Activated CD8-positive, alpha-beta T cell treated with anti-CD3 and anti-CD28 coated beads for 36 hours (primary cell): ENCODE data around the gene IL17RB. TPM values are rescaled to one million over a fixed set of nuclear protein-coding genes. Genes with fewer than 3 reads are reported as not detected.

Source experiments
- ATAC-seq: fragments of 200-7000 bp; cut with Tn5 transposase; one replicate; pipeline ENCODE4 v1.10.0; 2021; ENCODE audit warnings: mild to moderate bottlenecking, moderate library complexity
- CTCF ChIA-PET: fragments of 350-600 bp; sonication (Branson Sonifier 250); formaldehyde crosslinking; loops from one replicate; lab custom pipeline; 2021; ENCODE audit warnings: antibody characterized with exemption; lab: Charles Lee
- POLR2A ChIA-PET: fragments of 350-600 bp; sonication (Branson Sonifier 250); formaldehyde crosslinking; loops from one replicate; lab custom pipeline; 2021; ENCODE audit warnings: antibody characterized with exemption; lab: Charles Lee
- DNase-seq: peaks from one replicate; pipeline ENCODE4 v3.0.0-alpha.2; 2020
- H3K27ac Mint-ChIP-seq: one replicate; pipeline ENCODE4 v1.8.0; 2021; ENCODE audit warnings: mild to moderate bottlenecking, mixed read lengths
- H3K27me3 Mint-ChIP-seq: one replicate; pipeline ENCODE4 v1.8.0; 2021; ENCODE audit warnings: mixed read lengths
- H3K36me3 Mint-ChIP-seq: one replicate; pipeline ENCODE4 v1.8.0; 2021; ENCODE audit warnings: low read depth, mixed read lengths
- H3K4me1 Mint-ChIP-seq: one replicate; pipeline ENCODE4 v1.8.0; 2021; ENCODE audit warnings: low read depth, mixed read lengths
- H3K4me3 Mint-ChIP-seq: one replicate; pipeline ENCODE4 v1.8.0; 2021; ENCODE audit warnings: mild to moderate bottlenecking, moderate library complexity, mixed read lengths
- H3K9me3 Mint-ChIP-seq: one replicate; pipeline ENCODE4 v1.8.0; 2021; ENCODE audit warnings: mixed read lengths
- CTCF ChIP-seq: fragments of 200-600 bp; IDR thresholded peaks from one replicate; pipeline ENCODE4 v1.8.0; 2022; ENCODE audit warnings: antibody characterized with exemption, mild to moderate bottlenecking
- intact Hi-C: fragments of 100-400 bp; cut with micrococcal nuclease; formaldehyde crosslinking; loops from one replicate; pipeline ENCODE4 v1.10.0; 2022
- total RNA-seq, 2 experiments: library from RNA; stranded (reverse); gene quantifications; one replicate each; pipeline ENCODE4 v1.2.3, GENCODE V29; 2021

Gene IL17RB
- total RNA-seq, 2 experiments from 2014 or later, result not detected

GRCh38 chr3:53885239-53885638 lies 38.9 kb downstream of the IL17RB start:
- Mint-ChIP-seq H3K27me3 (no peaks in the 10 kb centered on the region), H3K9me3 (no peaks in the 10 kb centered on the region), H3K36me3 (peaks cover 33% of the 10 kb centered on the region), H3K4me1 (peaks cover 44% of the 10 kb centered on the region), H3K4me3 (no peak overlapping the region), H3K27ac (no peak overlapping the region)
- no peak for DNase-seq
- no peak for TF ChIP-seq CTCF
- intact Hi-C loops, result no loop called here
- no peak for ATAC-seq
- CTCF ChIA-PET, result no interaction called here
- POLR2A ChIA-PET, result no interaction called here

GRCh38 chr3:53887446-53887845 lies 41.1 kb downstream of the IL17RB start:
- ChIA-PET POLR2A (no interaction called here), CTCF (no interaction called here)
- peak overlapping the region; percentile 46 for H3K27ac Mint-ChIP-seq
- H3K9me3 Mint-ChIP-seq, result no peaks in the 10 kb centered on the region
- H3K27me3 Mint-ChIP-seq, result no peaks in the 10 kb centered on the region
- DNase-seq, result no peak
- no peak for TF ChIP-seq CTCF
- intact Hi-C loops, result no loop called here
- peaks cover 43% of the 10 kb centered on the region for H3K4me1 Mint-ChIP-seq
- no peak for ATAC-seq
- no peak overlapping the region for H3K4me3 Mint-ChIP-seq
- H3K36me3 Mint-ChIP-seq, result peaks cover 28% of the 10 kb centered on the region

- Mint-ChIP-seq H3K9me3 (no peaks in the 10 kb centered on the region), H3K36me3 (peaks cover 28% of the 10 kb centered on the region), H3K27ac (no peak overlapping the region), H3K4me1 (peaks cover 44% of the 10 kb centered on the region), H3K4me3 (no peak overlapping the region), H3K27me3 (no peaks in the 10 kb centered on the region)
- no peak for TF ChIP-seq CTCF
- ChIA-PET CTCF (no interaction called here), POLR2A (no interaction called here)
- intact Hi-C loops, result no loop called here
- no peak for DNase-seq
- ATAC-seq, result no peak
These were observed 41.9 kb downstream of the IL17RB start for GRCh38 chr3:53888232-53888631.

GRCh38 chr3:53890726-53891475 lies 44.5 kb downstream of the IL17RB start:
- DNase-seq, result peak; percentile 78
- Mint-ChIP-seq H3K36me3 (peaks cover 22% of the 10 kb centered on the region), H3K9me3 (no peaks in the 10 kb centered on the region), H3K4me1 (peaks cover 44% of the 10 kb centered on the region), H3K27me3 (peaks cover 1% of the 10 kb centered on the region), H3K4me3 (peak overlapping the region; percentile 87), H3K27ac (peak overlapping the region; percentile 92)
- peak; percentile 21 for ATAC-seq
- intact Hi-C loops, result no loop called here
- ChIA-PET CTCF (interaction anchor here (2.3 kb wide), 1 partner anchor 9 kb away, joined by 14 read pairs; the partner anchor contains the start of gene ACTR8), POLR2A (interaction anchor here (1.5 to 3.2 kb wide), 3 partner anchors 10 to 543 kb away, joined by 4 to 36 read pairs (median 8); partner anchors contain the start of genes ACTR8 and DCP1A)
- TF ChIP-seq CTCF, result no peak
